Glomerular visceral epithelial cell (primary cell): ENCODE measurements around the gene HCN4.
A peak's percentile ranks its signal among the peaks of the same experiment; 100 is the strongest.

ENCODE experiments used
- DNase-seq: peaks from one replicate; pipeline ENCODE4 v3.0.0-alpha.2; 2016; ENCODE audit errors: extremely low spot score

Gene HCN4

DNA sequence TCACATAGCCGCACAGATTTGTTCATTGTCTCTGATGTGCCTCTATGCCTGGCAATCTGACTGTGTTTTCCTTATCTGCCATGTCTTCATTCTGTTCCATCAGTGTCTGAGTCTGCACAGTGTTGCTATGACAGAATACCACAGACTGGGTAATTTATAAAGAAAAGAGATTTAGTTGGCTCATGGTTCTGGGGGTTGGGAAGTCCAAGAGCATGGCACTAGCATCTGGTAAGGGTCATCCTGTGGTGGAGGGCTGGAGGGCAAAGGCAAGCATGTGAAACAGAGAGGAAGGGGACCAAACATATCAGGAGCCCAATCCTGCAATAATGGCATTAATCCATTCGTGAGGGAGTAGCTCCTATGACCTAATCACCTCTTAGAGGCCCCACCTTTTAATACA lies 11.9 kb upstream of the HCN4 start:
- DNase-seq, result no peak

GRCh38 chr15:73378089-73378488 lies 9.3 kb upstream of the HCN4 start:
- no peak for DNase-seq

- DNase-seq, result no peak
Observed at GRCh38 chr15:73375755-73376305, 7.1 kb upstream of the HCN4 start.

GRCh38 chr15:73375012-73375411 lies 6.3 kb upstream of the HCN4 start:
- DNase-seq, result no peak

DNA sequence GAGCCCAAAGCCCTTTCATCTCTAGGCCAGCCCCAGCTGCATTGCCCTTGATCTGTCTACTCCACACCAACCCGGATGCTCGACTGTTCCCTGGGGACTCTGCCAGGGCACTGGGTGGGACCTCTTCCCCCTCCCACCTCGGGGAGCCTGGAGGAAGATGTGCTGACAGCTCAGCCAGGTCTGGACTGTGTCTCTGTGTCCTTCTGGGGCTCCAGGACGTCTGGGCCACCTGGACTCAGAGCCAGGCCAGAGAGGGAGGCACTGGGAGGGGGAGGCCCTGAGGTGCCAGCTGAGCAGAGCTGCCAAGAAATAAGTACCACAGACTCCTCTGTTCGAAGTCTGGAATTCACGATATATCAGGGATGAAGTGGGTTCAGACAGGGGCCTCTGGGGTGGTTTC lies 5.8 kb upstream of the HCN4 start:
- no peak for DNase-seq

DNA sequence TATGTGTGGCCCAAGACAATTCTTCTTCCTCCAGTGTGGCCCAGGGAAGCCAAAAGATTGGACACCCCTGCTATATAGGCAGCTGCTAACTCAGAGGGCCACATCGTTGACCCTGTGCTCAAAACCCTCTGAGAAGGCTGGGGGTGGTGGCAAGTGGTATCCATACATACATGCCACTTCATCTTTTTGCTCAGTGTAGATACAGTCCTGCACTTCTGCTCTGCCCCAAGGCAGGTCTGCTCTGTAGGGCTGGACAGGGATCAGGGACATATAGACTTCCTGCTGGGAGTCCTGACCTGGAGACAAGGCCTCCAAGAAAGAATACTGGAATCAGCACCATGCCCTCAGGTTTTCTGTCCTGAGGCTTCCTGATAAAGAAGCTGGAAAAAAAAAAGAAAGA lies 4.5 kb upstream of the HCN4 start:
- DNase-seq, result no peak

GRCh38 chr15:73371812-73372211 lies 3.1 kb upstream of the HCN4 start:
- DNase-seq, result no peak

DNA sequence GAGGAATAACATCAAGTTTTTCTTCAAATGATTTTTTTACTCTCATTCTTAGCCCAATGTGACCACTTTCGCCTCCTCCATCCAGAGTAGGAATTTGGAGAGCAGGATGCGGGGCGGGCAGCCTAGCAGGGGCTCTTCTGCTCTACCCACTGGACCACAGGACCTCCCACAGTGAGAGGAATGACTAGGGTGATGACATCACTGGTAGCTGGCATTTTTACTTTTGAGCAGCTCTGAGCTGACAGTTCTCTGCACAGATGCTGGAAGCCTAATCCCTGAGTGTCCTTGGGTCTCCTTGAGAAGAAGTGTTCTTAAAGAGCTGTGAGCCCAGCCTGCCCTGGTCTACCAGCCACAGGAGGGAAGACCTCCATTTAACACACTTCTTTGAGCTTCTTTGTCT lies 1.4 kb upstream of the HCN4 start:
- DNase-seq, result no peak

GRCh38 chr15:73369154-73369694 lies 466 bp upstream of the HCN4 start:
- no peak for DNase-seq

DNA sequence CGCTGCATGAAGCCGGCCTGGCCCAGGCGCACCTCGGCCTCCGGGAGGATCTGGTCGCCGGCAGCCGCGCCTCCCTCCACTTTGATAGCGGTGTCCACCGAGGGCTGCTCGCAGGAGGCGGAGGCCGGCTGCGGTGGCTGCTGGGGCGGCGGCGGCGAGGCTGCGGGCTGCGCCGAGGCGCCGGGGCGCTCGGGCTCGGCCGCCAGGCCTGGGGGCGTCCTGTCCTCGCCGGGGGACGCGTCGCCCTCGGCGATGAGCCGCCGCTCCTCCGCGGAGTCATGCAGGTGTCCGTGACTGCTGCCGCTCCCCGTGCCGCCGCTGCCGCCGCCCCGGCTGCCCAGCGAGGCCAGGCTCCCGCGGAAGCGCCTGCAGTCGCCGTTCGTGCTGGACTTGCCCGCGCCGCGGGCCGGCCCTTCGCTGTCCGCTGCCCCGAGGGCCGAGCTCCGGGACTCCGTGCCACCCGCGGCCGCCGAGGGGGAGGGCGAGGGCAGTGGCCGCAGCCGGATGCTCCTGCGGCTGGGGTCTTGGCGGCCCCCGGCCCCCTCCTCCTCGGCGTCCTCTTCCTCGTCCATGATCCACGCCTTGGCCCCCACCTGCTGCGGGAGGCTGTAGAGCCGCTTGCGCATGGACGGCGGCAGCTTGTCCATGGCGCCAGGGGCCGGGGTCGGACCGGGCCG lies 996 bp downstream of the HCN4 start:
- DNase-seq, result no peak

DNA sequence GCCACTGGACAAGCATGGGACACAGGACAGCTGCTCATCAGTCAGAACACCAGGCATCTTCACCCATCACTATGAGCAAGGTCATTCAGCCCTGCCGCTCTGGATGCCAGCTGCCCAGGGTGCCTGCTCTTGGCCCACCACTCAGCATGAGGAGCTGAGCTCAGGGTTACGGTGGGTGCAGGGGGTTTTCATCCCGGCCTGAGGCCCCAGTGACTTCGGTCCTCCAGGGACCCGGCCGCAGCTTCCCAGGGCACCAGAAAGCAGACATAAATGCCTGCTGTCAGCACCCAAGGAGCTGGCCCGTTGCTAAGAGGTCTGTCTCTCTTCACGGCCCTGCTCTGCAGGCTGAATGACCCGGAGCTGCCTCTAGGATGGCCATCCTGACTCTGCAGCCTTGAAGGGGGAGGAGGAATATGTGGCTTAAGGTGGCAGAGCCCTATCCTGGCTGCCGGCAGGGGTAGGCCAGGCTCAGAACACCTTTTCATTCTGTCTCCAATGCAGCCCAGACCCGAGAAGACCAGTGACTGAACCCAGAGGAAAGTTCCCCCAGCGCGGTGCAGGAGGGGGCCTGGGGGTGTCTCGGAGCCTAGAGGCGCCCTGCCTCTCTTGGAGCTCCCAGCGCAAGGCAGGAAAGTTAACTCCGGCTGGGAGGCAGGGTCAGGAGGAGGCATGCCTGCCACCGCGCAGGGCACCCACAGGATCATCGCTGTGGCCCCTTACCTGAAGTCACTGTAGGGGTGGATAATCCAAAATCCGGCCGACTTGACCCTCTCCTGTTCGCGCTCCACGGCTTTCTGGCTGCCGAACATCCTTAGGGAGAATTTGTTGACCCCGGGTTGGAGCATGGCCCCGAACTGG lies 1.8 kb downstream of the HCN4 start:
- DNase-seq, result no peak

- DNase-seq, result no peak
Observed at GRCh38 chr15:73364070-73364469, 4.7 kb downstream of the HCN4 start.

DNA sequence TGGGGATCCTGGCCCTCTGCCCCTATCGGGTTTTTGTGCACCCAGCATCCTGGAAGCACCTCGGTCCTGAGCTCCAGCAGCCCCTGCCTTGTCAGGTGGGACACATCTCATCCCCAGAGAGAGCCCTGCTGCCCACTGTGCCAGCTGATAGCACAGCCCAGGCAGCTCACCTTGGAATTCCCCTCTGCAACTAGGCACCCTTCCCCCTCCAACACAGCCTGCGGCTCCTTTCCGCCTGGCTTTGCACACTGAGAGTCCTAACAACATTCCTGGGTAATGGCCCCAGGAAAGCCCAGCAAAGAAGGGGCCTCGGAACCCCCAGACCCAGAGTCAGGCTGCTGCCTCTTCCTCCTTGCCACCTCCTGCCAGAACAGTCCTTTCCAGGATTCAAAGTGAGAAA lies 5.9 kb downstream of the HCN4 start:
- peak; percentile 25 for DNase-seq

DNA sequence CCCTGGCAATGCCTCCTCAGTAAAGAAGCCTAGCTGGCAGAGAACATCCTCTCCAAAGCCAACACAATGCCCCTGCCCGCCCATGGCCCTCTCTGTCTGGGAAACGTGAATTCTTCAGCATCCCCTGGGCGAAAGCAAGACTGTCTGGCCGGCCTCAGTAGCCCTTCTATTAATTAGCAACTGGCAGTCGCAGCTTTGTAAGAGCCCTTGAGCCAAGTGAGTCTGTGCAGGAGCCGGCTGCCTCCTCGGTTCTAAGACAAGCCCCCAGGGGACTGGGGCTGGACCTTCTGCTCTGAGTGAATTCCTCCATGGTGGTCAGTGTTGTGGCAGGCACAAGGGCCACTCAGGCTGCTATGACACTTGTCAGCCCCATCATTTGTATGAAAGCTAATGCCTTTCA lies 7.4 kb downstream of the HCN4 start:
- no peak for DNase-seq

- DNase-seq, result no peak
Observed at GRCh38 chr15:73359651-73360050, 9.1 kb downstream of the HCN4 start.

GRCh38 chr15:73357999-73358665 lies 10.6 kb downstream of the HCN4 start:
- peak; percentile 23 for DNase-seq

- DNase-seq, result no peak
Observed at GRCh38 chr15:73355612-73356265, 13.0 kb downstream of the HCN4 start.

DNA sequence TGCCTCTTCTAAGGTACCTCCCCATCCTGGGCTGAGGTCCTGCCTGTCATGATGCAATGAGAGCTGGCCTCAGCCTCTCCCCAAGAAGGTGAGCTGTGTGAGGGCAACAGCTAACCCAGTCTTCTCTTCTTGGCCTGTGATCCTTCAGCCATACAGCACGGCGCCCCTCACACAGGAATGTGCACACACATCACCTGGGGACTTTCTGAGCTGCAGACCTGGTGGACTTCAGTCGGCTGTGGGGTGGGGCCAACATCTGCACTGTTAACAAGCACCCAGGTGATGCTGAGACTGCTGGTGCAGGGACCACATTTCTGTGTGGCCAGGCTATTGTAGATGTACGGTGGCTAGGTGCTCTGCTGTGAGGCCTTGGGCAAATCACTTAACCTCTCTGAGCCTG lies 14.5 kb downstream of the HCN4 start:
- DNase-seq, result no peak

DNA sequence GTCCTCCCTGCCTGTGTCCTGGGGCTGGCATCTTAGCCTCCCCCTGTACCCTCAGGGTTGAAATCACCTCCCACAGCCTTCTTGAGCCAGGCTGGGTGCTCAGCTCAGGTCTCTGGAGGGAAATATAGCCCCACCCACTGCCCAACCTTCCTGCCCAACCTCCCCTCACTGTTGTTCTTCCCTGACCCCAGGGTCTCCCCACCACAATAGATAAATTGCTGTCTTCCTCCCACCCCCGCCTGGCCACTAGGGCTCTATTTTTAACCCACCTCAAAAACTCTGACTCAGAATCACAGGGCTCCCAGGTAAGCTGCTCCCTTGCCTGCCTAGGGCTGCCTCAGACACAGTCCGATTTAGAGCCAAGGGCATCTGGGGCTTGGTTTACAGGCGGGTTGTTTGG lies 15.0 kb downstream of the HCN4 start:
- no peak for DNase-seq

DNA sequence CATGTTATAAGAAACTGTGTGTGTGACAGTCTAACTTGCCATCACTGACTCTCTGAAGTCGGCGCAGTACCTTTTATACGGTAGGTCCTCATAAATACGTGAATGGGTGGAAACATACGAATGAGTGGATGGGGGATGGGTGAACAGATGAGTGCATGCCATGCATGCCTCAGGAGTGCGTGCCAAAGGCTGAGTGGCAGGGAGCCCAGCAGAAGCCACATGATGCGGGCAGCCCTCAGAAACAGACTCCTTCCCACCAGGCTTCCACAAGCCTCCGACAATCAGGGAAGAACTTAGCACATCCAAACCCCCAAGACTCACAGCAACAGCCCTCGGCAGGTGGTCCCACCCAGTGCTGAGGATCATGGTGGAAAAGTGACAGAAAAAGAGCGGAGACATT lies 16.7 kb downstream of the HCN4 start:
- DNase-seq, result no peak

DNA sequence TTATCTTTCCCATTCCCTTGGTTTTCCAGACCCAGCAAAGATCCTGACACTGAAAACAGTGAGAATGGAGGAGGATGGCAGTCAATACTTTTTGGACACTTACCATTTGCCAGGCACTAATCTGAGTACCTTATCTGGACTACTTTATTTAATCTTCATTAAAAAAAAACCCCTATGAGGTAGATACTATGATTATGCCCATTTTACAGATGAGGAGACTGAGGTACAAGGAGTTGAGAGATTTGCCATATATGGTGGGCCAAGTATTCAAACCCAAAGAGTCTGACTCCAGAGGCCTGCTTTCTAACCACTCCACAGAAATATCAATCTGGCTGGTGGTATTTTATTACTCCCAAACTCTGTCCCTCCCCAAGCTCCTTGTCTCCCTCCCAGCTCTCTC lies 19.6 kb downstream of the HCN4 start:
- DNase-seq, result no peak
